Panc1 (cell line): Measurements from ENCODE around the gene FBXO42. TPM values are rescaled to one million over a fixed set of nuclear protein-coding genes. Genes with fewer than 3 reads are reported as not detected.

Experiments
- ATAC-seq: fragments of 200-7000 bp; cut with Tn5 transposase; 2 replicates; pipeline ENCODE4 v1.9.1; 2020; ENCODE audit warnings: mild to moderate bottlenecking, moderate library complexity
- BruUV-seq: library from RNA; stranded (reverse); fragments of 400-500 nt; replicated peaks from 2 replicates; lab custom pipeline; 2021; lab: Mats Ljungman, UMichigan
- CTCF ChIA-PET: fragments of 300-600 bp; sonication (Branson Sonifier 250); formaldehyde crosslinking; loops from one replicate; lab custom pipeline; 2022; ENCODE audit warnings: antibody characterized with exemption; lab: Charles Lee
- POLR2A ChIA-PET: fragments of 300-600 bp; sonication (Branson Sonifier 250); formaldehyde crosslinking; loops from one replicate; lab custom pipeline; 2022; ENCODE audit warnings: antibody characterized with exemption; lab: Charles Lee
- DNase-seq: peaks from one replicate; pipeline ENCODE4 v3.0.0-alpha.2; 2010; ENCODE audit warnings: low read depth, low spot score
- H3K27ac ChIP-seq: 2 replicates; pipeline ENCODE4 v1.5.1; 2011; ENCODE audit warnings: mild to moderate bottlenecking, low read length, inconsistent platforms
- H3K27me3 ChIP-seq: fragments of 200-500 bp; sonication (Bioruptor generic); 2 replicates; pipeline ENCODE4 v1.6.0; 2014; ENCODE audit warnings: low read length, inconsistent platforms; ENCODE audit not compliant: control insufficient read depth, insufficient read depth
- H3K36me3 ChIP-seq: fragments of 200-500 bp; sonication (Bioruptor generic); 2 replicates; pipeline ENCODE4 v1.5.1; 2014; ENCODE audit warnings: inconsistent platforms, mild to moderate bottlenecking, low read length, moderate library complexity; ENCODE audit not compliant: control insufficient read depth, insufficient read depth
- H3K4me1 ChIP-seq: 2 replicates; pipeline ENCODE4 v1.5.1; 2011; ENCODE audit warnings: inconsistent platforms, mild to moderate bottlenecking, low read length, moderate library complexity; ENCODE audit not compliant: control insufficient read depth, insufficient read depth
- H3K4me3 ChIP-seq, 2 experiments: 2 replicates each; pipeline ENCODE4 v1.5.1; 2011 to 2012; ENCODE audit warnings: low read depth in 2 of 2, low read length in 2 of 2, mild to moderate bottlenecking in 2 of 2, inconsistent platforms in 1 of 2, moderate library complexity in 1 of 2
- H3K9me3 ChIP-seq: fragments of 200-500 bp; sonication (Bioruptor generic); 2 replicates; pipeline ENCODE4 v1.5.1; 2014; ENCODE audit warnings: low read depth, mild to moderate bottlenecking, inconsistent platforms, low read length, moderate library complexity; ENCODE audit not compliant: control insufficient read depth, insufficient read depth
- CTCF ChIP-seq: fragments of 450-650 bp; IDR thresholded peaks from 2 replicates; pipeline ENCODE4 v1.5.1; 2017; ENCODE audit warnings: mild to moderate bottlenecking
- POLR2AphosphoS5 ChIP-seq: IDR thresholded peaks from 2 replicates; pipeline ENCODE4 v1.6.1; 2012; ENCODE audit warnings: mild to moderate bottlenecking, low read depth, low read length, moderate library complexity
- REST ChIP-seq, 2 experiments: IDR thresholded peaks; 2 replicates each; pipeline ENCODE4 v1.6.1; 2011 to 2012; ENCODE audit warnings: low read depth in 2 of 2, control low read depth in 1 of 2, low read length in 1 of 2, mild to moderate bottlenecking in 1 of 2, moderate library complexity in 1 of 2; ENCODE audit not compliant: insufficient read depth in 1 of 2
- SIN3A ChIP-seq: IDR thresholded peaks from 2 replicates; pipeline ENCODE4 v1.6.1; 2012; ENCODE audit warnings: low read depth, mild to moderate bottlenecking, low read length, moderate library complexity, borderline replicate concordance; ENCODE audit not compliant: insufficient read depth
- TCF7L2 ChIP-seq: IDR thresholded peaks from 2 replicates; pipeline ENCODE4 v1.6.1; 2011; ENCODE audit warnings: mild to moderate bottlenecking, low read depth, low read length, inconsistent platforms
- in situ Hi-C: cut with HindIII; loops from 2 replicates; pipeline ENCODE4 v1.10.0; 2016; ENCODE audit warnings: low sequenced_read_pairs, low pct_unique_long_range_greater_than_20kb
- intact Hi-C: fragments of 100-400 bp; cut with micrococcal nuclease; formaldehyde crosslinking; loops from one replicate; pipeline ENCODE4 v1.10.0; 2022; ENCODE audit not compliant: unreplicated experiment
- total RNA-seq: library from RNA; stranded (reverse); gene quantifications from one replicate; pipeline ENCODE4 v1.2.1, GENCODE V29; 2021; ENCODE audit not compliant: unreplicated experiment

FBXO42 gene
- total RNA-seq, 1 experiment from 2014 or later = 25.7 TPM

- DNase-seq (no peak), ATAC-seq (no peak)
- H3K27me3 ChIP-seq = no peaks in the 10 kb centered on the region
- peaks cover 14% of the 10 kb centered on the region for H3K36me3 ChIP-seq
- no peaks in the 10 kb centered on the region for H3K9me3 ChIP-seq
- peaks cover 6% of the 10 kb centered on the region for H3K4me1 ChIP-seq
- ChIA-PET POLR2A (interaction anchor here (0.6 kb wide), 1 partner anchor 11 kb away, joined by 3 read pairs; no protein-coding TSS in a partner anchor), CTCF (no interaction called here)
- intact Hi-C loops = no loop called here
- no peak overlapping the region for H3K4me3 ChIP-seq
- H3K27ac ChIP-seq = no peak overlapping the region; the same call in 1 of the 2 replicates
- in situ Hi-C loops = no loop called here
- TF ChIP-seq POLR2AphosphoS5 (no peak), REST (IDR thresholded peaks at IDR 0.05; ENCODE audit: insufficient read depth in 1 of 2, low read depth in 2 of 2, low read length in 1 of 2) (no peak), SIN3A (no peak), TCF7L2 (no peak), CTCF (no peak)
- BruUV-seq = no TSS peak
These were observed 102.6 kb downstream of the FBXO42 start for GRCh38 chr1:16249596-16250241.

GRCh38 chr1:16248603-16249516, 103.4 kb downstream of the FBXO42 start:
- BruUV-seq = no TSS peak
- Histone ChIP-seq H3K9me3 (no peaks in the 10 kb centered on the region), H3K4me1 (peaks cover 6% of the 10 kb centered on the region), H3K27ac (peak overlapping the region; percentile 74; the same call in 1 of the 2 replicates), H3K4me3 (no peak overlapping the region), H3K36me3 (peaks cover 14% of the 10 kb centered on the region), H3K27me3 (no peaks in the 10 kb centered on the region)
- CTCF ChIA-PET = no interaction called here
- TF ChIP-seq REST (IDR thresholded peaks at IDR 0.05; ENCODE audit: insufficient read depth in 1 of 2, low read depth in 2 of 2, low read length in 1 of 2) (no peak), SIN3A (no peak), POLR2AphosphoS5 (no peak), CTCF (no peak), TCF7L2 (no peak)
- in situ Hi-C loops (no loop called here), intact Hi-C loops (no loop called here)
- DNase-seq (no peak), ATAC-seq (no peak)
- POLR2A ChIA-PET = interaction anchor here (0.6 kb wide), 1 partner anchor 10 kb away, joined by 3 read pairs; no protein-coding TSS in a partner anchor
